Measurements from ENCODE around the gene FGF6. TPM values are rescaled to one million over a fixed set of nuclear protein-coding genes. Genes with fewer than 3 reads are reported as not detected.

The FGF6 gene
- total RNA-seq, 1 donor from 2014 or later: not detected

GRCh38 chr12:4402996-4403395 lies 42.6 kb downstream of the FGF6 start:
- H3K27me3 Mint-ChIP-seq (ENCODE audit: unreplicated experiment): peaks cover 7% of the 10 kb centered on the region
- H3K9me3 Mint-ChIP-seq (ENCODE audit: unreplicated experiment): peaks cover 3% of the 10 kb centered on the region
- H3K4me1 Mint-ChIP-seq (ENCODE audit: low read depth, unreplicated experiment): no peaks in the 10 kb centered on the region
- no peak overlapping the region for H3K4me3 Mint-ChIP-seq (ENCODE audit: unreplicated experiment)
- TF ChIP-seq, protein P1, sequence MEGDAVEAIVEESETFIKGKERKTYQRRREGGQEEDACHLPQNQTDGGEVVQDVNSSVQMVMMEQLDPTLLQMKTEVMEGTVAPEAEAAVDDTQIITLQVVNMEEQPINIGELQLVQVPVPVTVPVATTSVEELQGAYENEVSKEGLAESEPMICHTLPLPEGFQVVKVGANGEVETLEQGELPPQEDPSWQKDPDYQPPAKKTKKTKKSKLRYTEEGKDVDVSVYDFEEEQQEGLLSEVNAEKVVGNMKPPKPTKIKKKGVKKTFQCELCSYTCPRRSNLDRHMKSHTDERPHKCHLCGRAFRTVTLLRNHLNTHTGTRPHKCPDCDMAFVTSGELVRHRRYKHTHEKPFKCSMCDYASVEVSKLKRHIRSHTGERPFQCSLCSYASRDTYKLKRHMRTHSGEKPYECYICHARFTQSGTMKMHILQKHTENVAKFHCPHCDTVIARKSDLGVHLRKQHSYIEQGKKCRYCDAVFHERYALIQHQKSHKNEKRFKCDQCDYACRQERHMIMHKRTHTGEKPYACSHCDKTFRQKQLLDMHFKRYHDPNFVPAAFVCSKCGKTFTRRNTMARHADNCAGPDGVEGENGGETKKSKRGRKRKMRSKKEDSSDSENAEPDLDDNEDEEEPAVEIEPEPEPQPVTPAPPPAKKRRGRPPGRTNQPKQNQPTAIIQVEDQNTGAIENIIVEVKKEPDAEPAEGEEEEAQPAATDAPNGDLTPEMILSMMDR (IDR thresholded peaks at IDR 0.05; ENCODE audit: partially characterized antibody, unreplicated experiment): no peak
- H3K36me3 Mint-ChIP-seq (ENCODE audit: unreplicated experiment): peaks cover 19% of the 10 kb centered on the region
- H3K27ac Mint-ChIP-seq (ENCODE audit: unreplicated experiment): no peak overlapping the region
- no peak for DNase-seq

DNA sequence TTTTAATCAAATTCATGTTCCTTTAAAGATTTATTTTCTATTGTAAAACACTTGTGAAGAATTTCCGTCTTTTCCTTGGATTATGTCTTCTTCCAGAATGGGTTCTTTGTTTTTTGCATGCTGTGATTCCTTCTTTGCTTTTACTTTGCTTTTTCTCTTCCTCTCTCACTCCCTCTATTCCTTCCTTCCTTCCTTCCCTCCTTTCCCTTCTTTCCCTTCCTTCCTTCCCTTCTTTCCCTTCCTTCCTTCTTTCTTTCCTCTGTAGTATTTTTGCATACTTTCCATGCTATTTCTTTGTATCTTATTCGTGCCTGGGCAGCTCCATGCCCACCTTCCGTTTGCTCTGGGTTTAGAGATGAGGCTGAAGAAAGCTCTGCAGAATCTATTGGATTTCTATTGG lies 44.5 kb downstream of the FGF6 start:
- no peak overlapping the region for H3K27ac Mint-ChIP-seq (ENCODE audit: unreplicated experiment)
- peaks cover 3% of the 10 kb centered on the region for H3K9me3 Mint-ChIP-seq (ENCODE audit: unreplicated experiment)
- H3K27me3 Mint-ChIP-seq (ENCODE audit: unreplicated experiment): peaks cover 7% of the 10 kb centered on the region
- no peaks in the 10 kb centered on the region for H3K4me1 Mint-ChIP-seq (ENCODE audit: low read depth, unreplicated experiment)
- peaks cover 19% of the 10 kb centered on the region for H3K36me3 Mint-ChIP-seq (ENCODE audit: unreplicated experiment)
- no peak for DNase-seq
- TF ChIP-seq, protein P1 (IDR thresholded peaks at IDR 0.05; ENCODE audit: partially characterized antibody, unreplicated experiment): no peak
- no peak overlapping the region for H3K4me3 Mint-ChIP-seq (ENCODE audit: unreplicated experiment)

GRCh38 chr12:4395818-4396217 lies 49.8 kb downstream of the FGF6 start:
- Mint-ChIP-seq H3K27me3 (ENCODE audit: unreplicated experiment) (peaks cover 4% of the 10 kb centered on the region), H3K36me3 (ENCODE audit: unreplicated experiment) (peaks cover 2% of the 10 kb centered on the region), H3K4me1 (ENCODE audit: low read depth, unreplicated experiment) (no peaks in the 10 kb centered on the region), H3K9me3 (ENCODE audit: unreplicated experiment) (no peaks in the 10 kb centered on the region), H3K27ac (ENCODE audit: unreplicated experiment) (no peak overlapping the region), H3K4me3 (ENCODE audit: unreplicated experiment) (no peak overlapping the region)
- TF ChIP-seq, protein P1 (IDR thresholded peaks at IDR 0.05; ENCODE audit: partially characterized antibody, unreplicated experiment): no peak
- DNase-seq: no peak

DNA sequence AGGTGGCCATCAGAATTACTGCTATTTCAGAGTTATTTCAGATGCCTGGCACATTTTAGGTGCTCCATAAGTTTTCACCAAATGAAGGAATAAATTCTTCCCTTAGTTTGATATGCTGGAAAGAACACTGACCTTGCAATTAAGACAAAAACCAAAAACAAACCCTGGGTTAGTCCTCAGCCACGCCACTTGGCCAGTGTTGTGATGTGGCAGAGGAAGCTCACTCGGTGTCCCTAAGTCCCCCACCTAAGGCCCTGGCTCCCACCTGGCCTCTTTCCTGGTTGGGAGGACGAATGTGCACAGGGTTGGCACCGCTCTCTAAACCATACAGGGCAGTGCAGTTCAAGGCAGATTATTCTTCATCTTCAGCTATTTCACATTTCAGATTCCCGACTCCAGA lies 52.4 kb downstream of the FGF6 start:
- Mint-ChIP-seq H3K36me3 (ENCODE audit: unreplicated experiment) (no peaks in the 10 kb centered on the region), H3K4me3 (ENCODE audit: unreplicated experiment) (no peak overlapping the region), H3K4me1 (ENCODE audit: low read depth, unreplicated experiment) (no peaks in the 10 kb centered on the region), H3K27ac (ENCODE audit: unreplicated experiment) (no peak overlapping the region), H3K27me3 (ENCODE audit: unreplicated experiment) (peaks cover 4% of the 10 kb centered on the region), H3K9me3 (ENCODE audit: unreplicated experiment) (no peaks in the 10 kb centered on the region)
- DNase-seq: no peak
- TF ChIP-seq, protein P1 (IDR thresholded peaks at IDR 0.05; ENCODE audit: partially characterized antibody, unreplicated experiment): no peak

GRCh38 chr12:4392223-4392742 lies 53.3 kb downstream of the FGF6 start:
- Mint-ChIP-seq H3K4me3 (ENCODE audit: unreplicated experiment) (no peak overlapping the region), H3K4me1 (ENCODE audit: low read depth, unreplicated experiment) (no peaks in the 10 kb centered on the region), H3K27ac (ENCODE audit: unreplicated experiment) (no peak overlapping the region), H3K36me3 (ENCODE audit: unreplicated experiment) (no peaks in the 10 kb centered on the region), H3K9me3 (ENCODE audit: unreplicated experiment) (no peaks in the 10 kb centered on the region), H3K27me3 (ENCODE audit: unreplicated experiment) (peaks cover 4% of the 10 kb centered on the region)
- TF ChIP-seq, protein P1 (IDR thresholded peaks at IDR 0.05; ENCODE audit: partially characterized antibody, unreplicated experiment): no peak
- DNase-seq: no peak

Data from glutamatergic neuron (in vitro differentiated cells).